HCT116 (cell line): Measurements from ENCODE around the gene NPPB. TPM values are rescaled to one million over a fixed set of nuclear protein-coding genes. Genes with fewer than 3 reads are reported as not detected.

Source experiments
- ATF3 ChIP-seq: IDR thresholded peaks from 2 replicates; pipeline ENCODE4 v1.6.1; 2012
- SIN3A ChIP-seq: IDR thresholded peaks from 2 replicates; pipeline ENCODE4 v1.6.1; 2012; ENCODE audit warnings: low read depth
- ZFX ChIP-seq: fragments of 450-650 bp; IDR thresholded peaks from 2 replicates; pipeline ENCODE4 v1.6.1; 2017
- ZNF274 ChIP-seq: fragments of 200-500 bp; sonication (Bioruptor generic); IDR thresholded peaks from 2 replicates; pipeline ENCODE4 v1.6.1; 2014; ENCODE audit warnings: mild to moderate bottlenecking, low read depth, low read length, inconsistent platforms
- total RNA-seq: library from RNA; stranded (reverse); gene quantifications from one replicate; pipeline ENCODE4 v1.2.1, GENCODE V29; 2021; ENCODE audit not compliant: unreplicated experiment
- TF ChIP-seq, protein P1 (sequence below): IDR thresholded peaks from 2 replicates; pipeline ENCODE4 v1.6.1; 2011; ENCODE audit warnings: mild to moderate bottlenecking, low read length, moderate library complexity; ENCODE audit not compliant: insufficient replicate concordance; ENCODE audit errors: extremely low read depth
- TF ChIP-seq, protein P2 (sequence below): IDR thresholded peaks from 2 replicates; pipeline ENCODE4 v1.6.1; 2012; ENCODE audit warnings: low read depth

The NPPB gene
- total RNA-seq, 1 experiment from 2014 or later, result not detected

GRCh38 chr1:11841245-11842153 lies 17.2 kb downstream of the NPPB start (continued):
- TF ChIP-seq SIN3A (no peak), ATF3 (no peak), ZFX (no peak), ZNF274 (no peak)
- TF ChIP-seq, protein P1, sequence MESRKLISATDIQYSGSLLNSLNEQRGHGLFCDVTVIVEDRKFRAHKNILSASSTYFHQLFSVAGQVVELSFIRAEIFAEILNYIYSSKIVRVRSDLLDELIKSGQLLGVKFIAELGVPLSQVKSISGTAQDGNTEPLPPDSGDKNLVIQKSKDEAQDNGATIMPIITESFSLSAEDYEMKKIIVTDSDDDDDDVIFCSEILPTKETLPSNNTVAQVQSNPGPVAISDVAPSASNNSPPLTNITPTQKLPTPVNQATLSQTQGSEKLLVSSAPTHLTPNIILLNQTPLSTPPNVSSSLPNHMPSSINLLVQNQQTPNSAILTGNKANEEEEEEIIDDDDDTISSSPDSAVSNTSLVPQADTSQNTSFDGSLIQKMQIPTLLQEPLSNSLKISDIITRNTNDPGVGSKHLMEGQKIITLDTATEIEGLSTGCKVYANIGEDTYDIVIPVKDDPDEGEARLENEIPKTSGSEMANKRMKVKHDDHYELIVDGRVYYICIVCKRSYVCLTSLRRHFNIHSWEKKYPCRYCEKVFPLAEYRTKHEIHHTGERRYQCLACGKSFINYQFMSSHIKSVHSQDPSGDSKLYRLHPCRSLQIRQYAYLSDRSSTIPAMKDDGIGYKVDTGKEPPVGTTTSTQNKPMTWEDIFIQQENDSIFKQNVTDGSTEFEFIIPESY, result no peak
- TF ChIP-seq, protein P2, sequence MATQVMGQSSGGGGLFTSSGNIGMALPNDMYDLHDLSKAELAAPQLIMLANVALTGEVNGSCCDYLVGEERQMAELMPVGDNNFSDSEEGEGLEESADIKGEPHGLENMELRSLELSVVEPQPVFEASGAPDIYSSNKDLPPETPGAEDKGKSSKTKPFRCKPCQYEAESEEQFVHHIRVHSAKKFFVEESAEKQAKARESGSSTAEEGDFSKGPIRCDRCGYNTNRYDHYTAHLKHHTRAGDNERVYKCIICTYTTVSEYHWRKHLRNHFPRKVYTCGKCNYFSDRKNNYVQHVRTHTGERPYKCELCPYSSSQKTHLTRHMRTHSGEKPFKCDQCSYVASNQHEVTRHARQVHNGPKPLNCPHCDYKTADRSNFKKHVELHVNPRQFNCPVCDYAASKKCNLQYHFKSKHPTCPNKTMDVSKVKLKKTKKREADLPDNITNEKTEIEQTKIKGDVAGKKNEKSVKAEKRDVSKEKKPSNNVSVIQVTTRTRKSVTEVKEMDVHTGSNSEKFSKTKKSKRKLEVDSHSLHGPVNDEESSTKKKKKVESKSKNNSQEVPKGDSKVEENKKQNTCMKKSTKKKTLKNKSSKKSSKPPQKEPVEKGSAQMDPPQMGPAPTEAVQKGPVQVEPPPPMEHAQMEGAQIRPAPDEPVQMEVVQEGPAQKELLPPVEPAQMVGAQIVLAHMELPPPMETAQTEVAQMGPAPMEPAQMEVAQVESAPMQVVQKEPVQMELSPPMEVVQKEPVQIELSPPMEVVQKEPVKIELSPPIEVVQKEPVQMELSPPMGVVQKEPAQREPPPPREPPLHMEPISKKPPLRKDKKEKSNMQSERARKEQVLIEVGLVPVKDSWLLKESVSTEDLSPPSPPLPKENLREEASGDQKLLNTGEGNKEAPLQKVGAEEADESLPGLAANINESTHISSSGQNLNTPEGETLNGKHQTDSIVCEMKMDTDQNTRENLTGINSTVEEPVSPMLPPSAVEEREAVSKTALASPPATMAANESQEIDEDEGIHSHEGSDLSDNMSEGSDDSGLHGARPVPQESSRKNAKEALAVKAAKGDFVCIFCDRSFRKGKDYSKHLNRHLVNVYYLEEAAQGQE, result no peak
- TF ChIP-seq, all 23 proteins: peak for 0
